Upper lobe of left lung (tissue), 6 donors: ENCODE measurements around the gene TMPRSS7. TPM values are rescaled to one million over a fixed set of nuclear protein-coding genes. Genes with fewer than 3 reads are reported as not detected.

Experiments used
- ATAC-seq, 2 donors: fragments of 200-7000 bp; cut with Tn5 transposase; one replicate each; pipeline ENCODE4 v1.9.1; 2022; ENCODE audit warnings: mild to moderate bottlenecking in 2 of 2, moderate library complexity in 2 of 2; ENCODE audit not compliant: low FRiP score in 2 of 2
- DNase-seq, 2 donors: peaks; one replicate each; pipeline ENCODE4 v3.0.0-alpha.2; 2019 to 2020
- H3K27ac ChIP-seq, 4 donors: fragments of 200-600 bp; sonication (generic); one replicate each; pipeline ENCODE4 v1.5.1; 2016 to 2019
- H3K27me3 ChIP-seq, 4 donors: fragments of 200-600 bp; sonication (generic); one replicate each; pipeline ENCODE4 v1.5.1; 2017 to 2019
- H3K36me3 ChIP-seq, 4 donors: fragments of 200-600 bp; sonication (generic); one replicate each; pipeline ENCODE4 v1.5.1; 2016 to 2019
- H3K4me1 ChIP-seq, 4 donors: fragments of 200-600 bp; sonication (generic); one replicate each; pipeline ENCODE4 v1.5.1; 2018 to 2019
- H3K4me3 ChIP-seq, 4 donors: fragments of 200-600 bp; sonication (generic); one replicate each; pipeline ENCODE4 v1.5.1; 2017 to 2019; ENCODE audit warnings: mild to moderate bottlenecking in 2 of 4, moderate library complexity in 1 of 4
- H3K9me3 ChIP-seq, 4 donors: fragments of 200-600 bp; sonication (generic); one replicate each; pipeline ENCODE4 v1.5.1; 2018 to 2019
- EP300 ChIP-seq, 4 donors: sonication (generic); formaldehyde crosslinking; IDR thresholded peaks; one replicate each; pipeline ENCODE4 v1.5.1; 2017; ENCODE audit warnings: antibody characterized with exemption in 4 of 4, control low read depth in 2 of 4
- POLR2A ChIP-seq, 4 donors: fragments of 450-650 bp; IDR thresholded peaks; one replicate each; pipeline ENCODE4 v1.5.1; 2016 to 2017; ENCODE audit warnings: antibody characterized with exemption in 4 of 4, mild to moderate bottlenecking in 2 of 4
- POLR2AphosphoS5 ChIP-seq, 2 donors: sonication (generic); formaldehyde crosslinking; IDR thresholded peaks; one replicate each; pipeline ENCODE4 v1.5.1; 2017; ENCODE audit warnings: antibody characterized with exemption in 2 of 2
- WGBS, 2 donors: methylation state at CpG; one replicate each; pipeline ENCODE4 v1.1.5; 2017 to 2018; 5-methylcytosine and 5-hydroxymethylcytosine counted together
- total RNA-seq, 6 donors: library from RNA; depleted of rRNA in 4 of 6; stranded (reverse); fragments of >200 nt in 4 of 6; gene quantifications; one replicate each; pipeline versions ENCODE4 v1.1.0 to v1.2.1, GENCODE V29; 2016 to 2021
- TF ChIP-seq, protein P1 (sequence below), 6 experiments: fragments of 450-650 bp in 4 of 6; fragments of 200-600 bp in 2 of 6; sonication (generic) in 2 of 6; IDR thresholded peaks; one replicate each; pipeline ENCODE4 v1.5.1; 2016 to 2019; ENCODE audit warnings: antibody characterized with exemption in 6 of 6
- donor health status: DM: no; HTN: no; CAD: no; lungs with moderate emphysema.
- donor health status: DM: no; HTN: yes; CAD: no; lungs with severe emphysema.

Gene TMPRSS7
- total RNA-seq, 6 donors from 2014 or later = 0.15 to 0.39 (median 0.29) TPM; not detected in 3

DNA sequence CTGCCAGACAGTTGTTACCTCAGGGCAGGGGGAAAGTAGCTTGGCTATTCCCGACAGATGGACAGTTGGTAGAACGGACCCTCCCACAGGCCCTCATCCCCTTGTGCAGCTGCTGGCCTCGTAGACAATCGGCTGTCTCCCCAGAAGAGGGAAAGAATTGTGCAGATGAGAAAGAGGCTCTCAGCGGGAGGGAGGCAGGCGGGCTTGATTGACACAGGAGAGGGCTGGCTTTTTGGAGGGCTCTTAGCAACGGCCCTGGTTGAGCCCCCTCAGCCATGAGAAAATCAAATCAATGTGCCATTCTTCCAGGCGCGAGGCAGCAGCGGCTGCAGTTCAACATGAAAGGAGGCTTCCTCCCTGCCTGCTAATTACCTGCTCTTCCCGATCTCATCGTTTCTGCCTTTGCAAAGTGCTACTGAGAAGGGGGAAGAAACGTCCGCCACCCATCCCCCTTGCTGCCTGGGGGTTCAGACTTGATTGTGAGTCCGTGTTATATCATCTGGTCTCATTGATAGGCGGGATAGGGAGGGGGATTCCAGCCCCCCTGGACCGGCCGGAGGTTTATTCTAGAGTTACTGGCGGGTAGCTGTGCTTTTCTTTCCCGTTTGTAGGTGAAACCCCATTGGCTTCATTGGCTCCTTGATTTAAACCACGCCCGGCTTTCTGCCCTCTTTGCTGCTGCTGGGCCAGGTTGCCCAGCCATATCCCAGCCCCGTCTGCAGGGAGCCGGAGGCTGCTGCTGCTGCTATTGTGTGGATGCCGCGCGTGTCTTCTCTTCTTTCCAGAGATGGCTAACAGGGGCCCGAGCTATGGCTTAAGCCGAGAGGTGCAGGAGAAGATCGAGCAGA lies 35.7 kb upstream of the TMPRSS7 start, which contains the start of gene TAGLN3:
Gene TAGLN3 (plus strand): TSS at position 287 of the 848 bp plus-strand sequence. CDS start 501 bp downstream, at position 788.
- Histone ChIP-seq H3K36me3 (no peaks in the 10 kb centered on the region), H3K27me3 (peaks cover 0 to 3% (median 0%) of the 10 kb centered on the region in 4 donors), H3K4me3 (peak within 1 kb of the TSS; percentile 9 to 45 (median 30)), H3K4me1 (peaks cover 9 to 13% (median 11%) of the 10 kb centered on the region in 4 donors), H3K27ac (no peak within 1 kb of the TSS), H3K9me3 (no peaks in the 10 kb centered on the region)
- WGBS, 2 donors = 15 to 23% methylated on average over 27 to 30 of the region's 30 CpGs
- no peak for TF ChIP-seq POLR2A (IDR thresholded peaks at IDR 0.05)
- TF ChIP-seq, protein P1, sequence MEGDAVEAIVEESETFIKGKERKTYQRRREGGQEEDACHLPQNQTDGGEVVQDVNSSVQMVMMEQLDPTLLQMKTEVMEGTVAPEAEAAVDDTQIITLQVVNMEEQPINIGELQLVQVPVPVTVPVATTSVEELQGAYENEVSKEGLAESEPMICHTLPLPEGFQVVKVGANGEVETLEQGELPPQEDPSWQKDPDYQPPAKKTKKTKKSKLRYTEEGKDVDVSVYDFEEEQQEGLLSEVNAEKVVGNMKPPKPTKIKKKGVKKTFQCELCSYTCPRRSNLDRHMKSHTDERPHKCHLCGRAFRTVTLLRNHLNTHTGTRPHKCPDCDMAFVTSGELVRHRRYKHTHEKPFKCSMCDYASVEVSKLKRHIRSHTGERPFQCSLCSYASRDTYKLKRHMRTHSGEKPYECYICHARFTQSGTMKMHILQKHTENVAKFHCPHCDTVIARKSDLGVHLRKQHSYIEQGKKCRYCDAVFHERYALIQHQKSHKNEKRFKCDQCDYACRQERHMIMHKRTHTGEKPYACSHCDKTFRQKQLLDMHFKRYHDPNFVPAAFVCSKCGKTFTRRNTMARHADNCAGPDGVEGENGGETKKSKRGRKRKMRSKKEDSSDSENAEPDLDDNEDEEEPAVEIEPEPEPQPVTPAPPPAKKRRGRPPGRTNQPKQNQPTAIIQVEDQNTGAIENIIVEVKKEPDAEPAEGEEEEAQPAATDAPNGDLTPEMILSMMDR (IDR thresholded peaks at IDR 0.05) = no peak
- ATAC-seq (peak; percentile 7 to 53), DNase-seq (peak in 1 of 2 donors; percentile 54)

DNA sequence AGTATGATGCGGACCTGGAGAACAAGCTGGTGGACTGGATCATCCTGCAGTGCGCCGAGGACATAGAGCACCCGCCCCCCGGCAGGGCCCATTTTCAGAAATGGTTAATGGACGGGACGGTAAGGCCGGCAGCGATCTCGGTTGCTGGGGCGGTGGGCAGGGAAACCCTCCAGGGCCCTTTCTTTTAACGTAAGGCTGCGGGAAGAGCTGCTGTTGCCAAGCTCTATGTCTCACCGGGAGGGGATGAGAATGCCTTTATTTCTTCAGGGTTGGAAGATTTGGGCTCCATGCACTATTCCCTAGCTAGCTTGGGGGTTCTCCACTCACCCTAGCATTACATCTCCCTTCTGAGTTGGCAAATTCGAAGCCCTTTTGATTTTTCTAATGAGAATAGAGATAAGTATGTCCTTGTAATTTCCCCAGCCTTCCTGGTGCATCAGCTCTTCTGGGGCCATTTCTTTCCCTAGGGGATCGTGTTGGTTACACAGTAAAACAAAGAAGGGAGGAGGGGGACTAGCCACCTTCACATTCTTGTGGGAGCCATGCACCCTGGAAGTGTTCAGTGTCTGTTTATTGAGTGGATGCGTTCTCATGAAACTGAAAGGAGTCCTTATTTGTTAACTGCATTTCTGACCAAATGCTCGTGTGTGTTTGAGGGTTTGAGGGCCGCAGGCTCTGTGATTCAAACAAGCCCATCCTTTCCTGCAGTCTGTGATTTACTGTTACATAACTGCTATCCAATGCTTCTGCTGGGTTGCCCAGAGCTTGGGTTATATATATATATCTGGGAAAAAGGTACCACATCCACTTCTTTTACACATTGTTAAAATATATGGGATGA lies 34.8 kb upstream of the TMPRSS7 start:
- H3K9me3 ChIP-seq = no peaks in the 10 kb centered on the region
- ATAC-seq (no peak), DNase-seq (peak in 1 of 2 donors; percentile 45)
- H3K4me3 ChIP-seq = peak overlapping the region in 3 of 4 donors; percentile 19 to 45 (median 40)
- H3K4me1 ChIP-seq = peaks cover 9 to 13% (median 11%) of the 10 kb centered on the region in 4 donors
- H3K27me3 ChIP-seq = peaks cover 0 to 3% (median 0%) of the 10 kb centered on the region in 4 donors
- H3K36me3 ChIP-seq = no peaks in the 10 kb centered on the region
- WGBS, 2 donors = 53 to 55% methylated on average over 15 to 19 of the region's 19 CpGs
- no peak overlapping the region for H3K27ac ChIP-seq
- TF ChIP-seq POLR2A (IDR thresholded peaks at IDR 0.05) (no peak), POLR2AphosphoS5 (IDR thresholded peaks at IDR 0.05) (no peak), EP300 (IDR thresholded peaks at IDR 0.05) (no peak)
- TF ChIP-seq, protein P1 (IDR thresholded peaks at IDR 0.05) = no peak

DNA sequence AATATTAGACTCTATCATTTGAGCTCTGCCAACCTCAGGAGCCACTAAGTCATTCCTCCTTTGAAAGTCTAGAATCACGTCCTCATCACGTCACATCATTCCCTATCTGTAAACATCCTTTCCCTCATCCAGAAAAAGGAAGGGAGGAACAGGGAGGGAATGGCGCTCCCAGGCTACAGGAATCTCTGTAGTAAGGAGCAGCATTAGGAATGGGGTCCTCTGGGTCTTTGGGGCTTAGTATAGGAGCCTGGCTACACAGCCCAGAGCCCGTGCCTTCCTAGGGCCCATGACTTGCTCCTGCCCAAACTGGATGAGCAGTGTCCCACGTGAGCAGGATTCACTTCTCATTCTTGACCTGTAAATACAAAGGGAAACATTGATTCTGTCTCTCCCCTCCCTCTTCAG lies 34.2 kb upstream of the TMPRSS7 start:
- WGBS, 2 donors = 70 to 78% methylated on average over 5 of the region's 5 CpGs
- Histone ChIP-seq H3K9me3 (no peaks in the 10 kb centered on the region), H3K4me3 (no peak overlapping the region), H3K4me1 (peaks cover 9 to 13% (median 11%) of the 10 kb centered on the region in 4 donors), H3K36me3 (no peaks in the 10 kb centered on the region), H3K27ac (no peak overlapping the region), H3K27me3 (peaks cover 0 to 3% (median 0%) of the 10 kb centered on the region in 4 donors)
- no peak for DNase-seq
- ATAC-seq = no peak
- TF ChIP-seq EP300 (IDR thresholded peaks at IDR 0.05) (no peak), POLR2A (IDR thresholded peaks at IDR 0.05) (no peak), POLR2AphosphoS5 (IDR thresholded peaks at IDR 0.05) (no peak)
- TF ChIP-seq, protein P1 (IDR thresholded peaks at IDR 0.05) = no peak

DNA sequence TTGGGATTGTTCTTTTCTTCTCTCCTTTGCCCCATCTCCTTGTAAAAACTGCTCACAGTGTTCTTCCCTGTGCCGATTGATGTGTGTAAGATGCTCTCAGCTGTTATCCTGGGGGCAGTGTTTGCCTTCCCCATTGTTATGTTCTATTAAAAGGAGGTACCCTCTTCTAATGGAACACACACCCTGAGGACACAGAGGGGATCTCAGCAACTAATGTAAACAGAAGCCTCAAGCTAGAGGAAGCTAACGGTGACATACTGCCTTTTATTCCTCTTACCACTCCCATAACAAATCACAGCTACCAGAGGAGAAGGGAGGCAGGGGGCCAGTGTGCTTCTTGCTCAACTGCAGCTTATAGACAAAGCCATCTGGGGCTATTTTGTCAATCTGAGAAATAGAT lies 33.6 kb upstream of the TMPRSS7 start:
- Histone ChIP-seq H3K36me3 (no peaks in the 10 kb centered on the region), H3K4me1 (peaks cover 9 to 13% (median 11%) of the 10 kb centered on the region in 4 donors), H3K4me3 (no peak overlapping the region), H3K27ac (no peak overlapping the region), H3K9me3 (no peaks in the 10 kb centered on the region), H3K27me3 (peaks cover 0 to 3% (median 0%) of the 10 kb centered on the region in 4 donors)
- WGBS, 2 donors = 75 to 80% methylated on average over 2 of the region's 2 CpGs
- DNase-seq (no peak), ATAC-seq (no peak)
- TF ChIP-seq EP300 (IDR thresholded peaks at IDR 0.05) = no peak
- TF ChIP-seq, protein P1 (IDR thresholded peaks at IDR 0.05) = no peak
- TF ChIP-seq POLR2AphosphoS5 (IDR thresholded peaks at IDR 0.05) = no peak
- no peak for TF ChIP-seq POLR2A (IDR thresholded peaks at IDR 0.05)
